Measurements from ENCODE around the gene MRPL52.
"Not testable (repeated sequence)": the region's sequence is repeated elsewhere in the genome, so short reads cannot be mapped to it uniquely, and the experiment has no call there.

Gene MRPL52

GRCh38 chr14:22802860-22803686 is 26.6 kb upstream of the MRPL52 start:
- no peak overlapping the region for H3K4me3 ChIP-seq (ENCODE audit: low read depth, low read length)
- no peak for TF ChIP-seq CTCF (IDR thresholded peaks at IDR 0.05; ENCODE audit: low read depth, low read length)

GRCh38 chr14:22803687-22803974 is 26.1 kb upstream of the MRPL52 start:
- no peak for TF ChIP-seq CTCF (IDR thresholded peaks at IDR 0.05; ENCODE audit: low read depth, low read length)
- no peak overlapping the region for H3K4me3 ChIP-seq (ENCODE audit: low read depth, low read length)

- not testable (repeated sequence) for H3K4me3 ChIP-seq (ENCODE audit: low read depth, low read length)
Observed at GRCh38 chr14:22805235-22805634, 24.5 kb upstream of the MRPL52 start.

GRCh38 chr14:22807432-22808087 is 22.1 kb upstream of the MRPL52 start:
- no peak for TF ChIP-seq CTCF (IDR thresholded peaks at IDR 0.05; ENCODE audit: low read depth, low read length)
- no peak overlapping the region for H3K4me3 ChIP-seq (ENCODE audit: low read depth, low read length)

- no peak for TF ChIP-seq CTCF (IDR thresholded peaks at IDR 0.05; ENCODE audit: low read depth, low read length)
- H3K4me3 ChIP-seq (ENCODE audit: low read depth, low read length): no peak overlapping the region
Observed at GRCh38 chr14:22808388-22809209, 21.1 kb upstream of the MRPL52 start.

GRCh38 chr14:22811722-22812121 is 18.0 kb upstream of the MRPL52 start:
- no peak for TF ChIP-seq CTCF (IDR thresholded peaks at IDR 0.05; ENCODE audit: low read depth, low read length)
- no peak overlapping the region for H3K4me3 ChIP-seq (ENCODE audit: low read depth, low read length)

- TF ChIP-seq CTCF (IDR thresholded peaks at IDR 0.05; ENCODE audit: low read depth, low read length): no peak
- H3K4me3 ChIP-seq (ENCODE audit: low read depth, low read length): no peak overlapping the region
Observed at GRCh38 chr14:22812744-22813143, 16.9 kb upstream of the MRPL52 start.
